HCT116 (cell line): ENCODE data around the gene SIGLEC7. TPM values are rescaled to one million over a fixed set of nuclear protein-coding genes. Genes with fewer than 3 reads are reported as not detected.

ENCODE experiments used
- ATAC-seq: fragments of 200-7000 bp; cut with Tn5 transposase; 2 replicates; pipeline ENCODE4 v1.9.1; 2020; ENCODE audit warnings: mild to moderate bottlenecking, moderate library complexity
- BruUV-seq: library from RNA; stranded (reverse); fragments of 400-500 nt; replicated peaks from 2 replicates; lab custom pipeline; 2021; lab: Mats Ljungman, UMichigan
- CTCF ChIA-PET: fragments of 300-600 bp; sonication (Branson Sonifier 250); formaldehyde crosslinking; loops from one replicate; lab custom pipeline; 2021; ENCODE audit warnings: antibody characterized with exemption; lab: Charles Lee
- POLR2A ChIA-PET: fragments of 300-600, 350-600 bp; sonication (Branson Sonifier 250); formaldehyde crosslinking; loops from one replicate; lab custom pipeline; 2021; ENCODE audit warnings: antibody characterized with exemption; lab: Charles Lee
- RAD21 ChIA-PET, 2 experiments: fragments of 300-600 bp; sonication (Branson Sonifier 250); formaldehyde crosslinking; loops; one replicate each; lab custom pipeline; 2023; ENCODE audit warnings: low total read pairs in 2 of 2; ENCODE audit not compliant: uncharacterized antibody in 2 of 2, unreplicated experiment in 2 of 2, low non-redundant PET in 1 of 2; lab: Charles Lee
- DNase-seq: peaks from one replicate; pipeline ENCODE4 v3.0.0-alpha.2; 2010; ENCODE audit warnings: low read depth, low spot score
- H2AFZ ChIP-seq: fragments of 200-600 bp; shearing (Covaris generic), sonication (generic); 2 replicates; pipeline ENCODE4 v1.6.1; 2017; ENCODE audit warnings: low read depth, mixed run types, mixed read lengths, antibody characterized with exemption, low read length; ENCODE audit not compliant: poor library complexity, severe bottlenecking
- H3K27ac ChIP-seq: 2 replicates; pipeline ENCODE4 v1.5.1; 2012; ENCODE audit warnings: low read depth, low read length
- H3K27me3 ChIP-seq: fragments of 200-600 bp; sonication (generic); 2 replicates; pipeline ENCODE4 v1.6.1; 2016; ENCODE audit warnings: mixed run types, low read length, mixed read lengths; ENCODE audit not compliant: insufficient read depth
- H3K36me3 ChIP-seq, 2 experiments: fragments of 200-500 bp in 1 of 2; fragments of 200-600 bp in 1 of 2; sonication (Bioruptor generic) in 1 of 2; sonication (generic) in 1 of 2; 2 replicates each; pipeline versions ENCODE4 v1.5.1 to v1.6.1; 2014 to 2016; ENCODE audit warnings: low read length in 2 of 2, inconsistent platforms in 1 of 2, mixed read lengths in 1 of 2, mixed run types in 1 of 2; ENCODE audit not compliant: insufficient read depth in 2 of 2, control insufficient read depth in 1 of 2
- H3K4me1 ChIP-seq, 2 experiments: fragments of 200-600 bp in 1 of 2; sonication (generic) in 1 of 2; 2 replicates each; pipeline versions ENCODE4 v1.5.1 to v1.6.1; 2012 to 2017; ENCODE audit warnings: low read length in 2 of 2, inconsistent platforms in 1 of 2, mild to moderate bottlenecking in 1 of 2, mixed read lengths in 1 of 2, mixed run types in 1 of 2, moderate library complexity in 1 of 2; ENCODE audit not compliant: insufficient read depth in 2 of 2, control insufficient read depth in 1 of 2
- H3K4me2 ChIP-seq: fragments of 200-600 bp; sonication (generic); 2 replicates; pipeline ENCODE4 v1.6.1; 2017; ENCODE audit warnings: mixed run types, low read length, mixed read lengths
- H3K4me3 ChIP-seq, 2 experiments: fragments of 200-600 bp in 1 of 2; sonication (generic) in 1 of 2; replicated peaks in 1 of 2; 2 replicates each; pipeline ENCODE4 v1.5.1; 2011 to 2016; ENCODE audit warnings: low read length in 2 of 2, control low read depth in 1 of 2, low read depth in 1 of 2, mild to moderate bottlenecking in 1 of 2, mixed read lengths in 1 of 2, mixed run types in 1 of 2
- H3K79me2 ChIP-seq: fragments of 200-600 bp; sonication (generic); 2 replicates; pipeline ENCODE4 v1.6.1; 2017; ENCODE audit warnings: mild to moderate bottlenecking, mixed run types, low read length, moderate library complexity, mixed read lengths; ENCODE audit not compliant: insufficient read depth
- H3K9ac ChIP-seq: fragments of 200-600 bp; sonication (generic); 2 replicates; pipeline ENCODE4 v1.6.1; 2016; ENCODE audit warnings: low read length, mixed read lengths
- H3K9me2 ChIP-seq: fragments of 200-600 bp; sonication (generic), shearing (Covaris generic); 2 replicates; pipeline ENCODE4 v1.6.1; 2017; ENCODE audit warnings: mixed run types, mild to moderate bottlenecking, moderate library complexity; ENCODE audit not compliant: insufficient read depth
- H3K9me3 ChIP-seq, 2 experiments: fragments of 200-500 bp in 1 of 2; fragments of 200-600 bp in 1 of 2; sonication (Bioruptor generic) in 1 of 2; sonication (generic) in 1 of 2; 2 replicates each; pipeline ENCODE4 v1.6.1; 2014 to 2017; ENCODE audit warnings: low read length in 2 of 2, mixed read lengths in 2 of 2, inconsistent platforms in 1 of 2, low read depth in 1 of 2, mild to moderate bottlenecking in 1 of 2, mixed run types in 1 of 2, moderate library complexity in 1 of 2; ENCODE audit not compliant: control insufficient read depth in 1 of 2, insufficient read depth in 1 of 2
- H4K20me1 ChIP-seq: fragments of 200-600 bp; sonication (generic), shearing (Covaris generic); 2 replicates; pipeline ENCODE4 v1.6.1; 2017; ENCODE audit warnings: mixed run types, mild to moderate bottlenecking, moderate library complexity; ENCODE audit not compliant: insufficient read depth
- CBX3 ChIP-seq: IDR thresholded peaks from 2 replicates; pipeline ENCODE4 v1.6.1; 2012; ENCODE audit warnings: low read depth
- CEBPB ChIP-seq: IDR thresholded peaks from 2 replicates; pipeline ENCODE4 v1.6.1; 2012; ENCODE audit warnings: low read depth
- EGR1 ChIP-seq: IDR thresholded peaks from 2 replicates; pipeline ENCODE4 v1.6.1; 2012; ENCODE audit warnings: low read depth
- ELF1 ChIP-seq: IDR thresholded peaks from 2 replicates; pipeline ENCODE4 v1.6.1; 2012; ENCODE audit warnings: low read depth, borderline replicate concordance
- EZH2 ChIP-seq: fragments of 200-600 bp; sonication (generic); IDR thresholded peaks from 2 replicates; pipeline ENCODE4 v1.6.1; 2017; ENCODE audit warnings: antibody characterized with exemption, mixed run types
- EZH2phosphoT487 ChIP-seq: fragments of 200-600 bp; IDR thresholded peaks from 2 replicates; pipeline ENCODE4 v1.6.1; 2018; ENCODE audit warnings: antibody characterized with exemption, borderline replicate concordance
- JUND ChIP-seq: IDR thresholded peaks from 2 replicates; pipeline ENCODE4 v1.6.1; 2012
- RAD21 ChIP-seq: IDR thresholded peaks from 2 replicates; pipeline ENCODE4 v1.6.1; 2012; ENCODE audit warnings: low read depth, mild to moderate bottlenecking
- SIN3A ChIP-seq: IDR thresholded peaks from 2 replicates; pipeline ENCODE4 v1.6.1; 2012; ENCODE audit warnings: low read depth
- SP1 ChIP-seq: IDR thresholded peaks from 2 replicates; pipeline ENCODE4 v1.6.1; 2012; ENCODE audit warnings: low read depth
- SRF ChIP-seq: IDR thresholded peaks from 2 replicates; pipeline ENCODE4 v1.6.1; 2012; ENCODE audit warnings: low read depth
- TCF7L2 ChIP-seq: IDR thresholded peaks from 2 replicates; pipeline ENCODE4 v1.7.0; 2011; ENCODE audit warnings: borderline replicate concordance, inconsistent platforms; ENCODE audit not compliant: insufficient read depth, insufficient read length; ENCODE audit errors: extremely low read depth
- ZFX ChIP-seq: fragments of 450-650 bp; IDR thresholded peaks from 2 replicates; pipeline ENCODE4 v1.6.1; 2017
- ZNF274 ChIP-seq: fragments of 200-500 bp; sonication (Bioruptor generic); IDR thresholded peaks from 2 replicates; pipeline ENCODE4 v1.6.1; 2014; ENCODE audit warnings: mild to moderate bottlenecking, low read depth, low read length, inconsistent platforms
- intact Hi-C: fragments of 100-400 bp; cut with micrococcal nuclease; formaldehyde crosslinking; loops from 2 replicates; pipeline ENCODE4 v1.10.0; 2022
- total RNA-seq: library from RNA; stranded (reverse); gene quantifications from one replicate; pipeline ENCODE4 v1.2.1, GENCODE V29; 2021; ENCODE audit not compliant: unreplicated experiment
- TF ChIP-seq, protein P1 (sequence below): IDR thresholded peaks from 2 replicates; pipeline ENCODE4 v1.6.1; 2012; ENCODE audit warnings: low read depth
- TF ChIP-seq, protein P2 (sequence below): IDR thresholded peaks from 2 replicates; pipeline ENCODE4 v1.6.1; 2012
- TF ChIP-seq, protein P3 (sequence below), 3 experiments: fragments of 200-600 bp in 1 of 3; sonication (generic) in 1 of 3; IDR thresholded peaks in 2 of 3; conservative IDR thresholded peaks in 1 of 3; 2 replicates each; pipeline ENCODE4 v1.5.1; 2012 to 2017; ENCODE audit warnings: low read depth in 2 of 3, low read length in 2 of 3, antibody characterized with exemption in 1 of 3, borderline replicate concordance in 1 of 3, control low read depth in 1 of 3, mild to moderate bottlenecking in 1 of 3, mixed read lengths in 1 of 3, mixed run types in 1 of 3, moderate library complexity in 1 of 3; ENCODE audit not compliant: insufficient read depth in 1 of 3
- TF ChIP-seq, protein P4 (sequence below): IDR thresholded peaks from 2 replicates; pipeline ENCODE4 v1.6.1; 2012

Gene SIGLEC7
- total RNA-seq, 1 experiment from 2014 or later = not detected

DNA sequence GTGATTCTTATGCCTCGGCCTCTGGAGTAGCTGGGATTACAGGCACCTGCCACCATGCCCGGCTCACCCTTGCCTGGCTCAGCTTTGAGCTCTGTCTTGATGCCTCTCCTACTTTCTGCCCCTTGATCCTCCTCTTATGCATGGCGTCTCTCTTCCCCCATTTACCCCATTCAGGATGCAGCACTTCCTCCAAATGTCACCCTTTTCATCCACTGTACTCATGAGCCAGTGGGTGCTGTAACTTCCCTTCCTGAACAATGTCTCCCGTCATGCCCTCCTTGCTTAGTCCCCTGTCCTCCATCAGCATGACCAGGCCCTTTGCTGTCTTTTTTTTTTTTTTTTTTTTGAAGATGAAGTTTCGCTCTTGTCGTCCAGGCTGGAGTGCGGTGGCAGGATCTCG lies 20.8 kb upstream of the SIGLEC7 start:
- CTCF ChIA-PET = no interaction called here
- Histone ChIP-seq H3K36me3 (no peaks in the 10 kb centered on the region), H4K20me1 (no peaks in the 10 kb centered on the region), H3K4me1 (peaks cover 0 to 8% of the 10 kb centered on the region in 2 experiments; a peak in 1 of 4 replicates), H3K9me3 (no peaks in the 10 kb centered on the region), H3K4me2 (no peak overlapping the region), H3K9ac (no peak overlapping the region), H3K9me2 (no peaks in the 10 kb centered on the region), H3K4me3 (no peak overlapping the region), H3K79me2 (no peaks in the 10 kb centered on the region), H3K27me3 (no peaks in the 10 kb centered on the region), H3K27ac (no peak overlapping the region), H2AFZ (no peak overlapping the region)
- BruUV-seq = no TSS peak
- ATAC-seq (no peak), DNase-seq (no peak)
- POLR2A ChIA-PET = no interaction called here
- intact Hi-C loops = no loop called here
- RAD21 ChIA-PET = no interaction called here
- no peak for TF ChIP-seq CBX3
- no peak for TF ChIP-seq EZH2
- no peak for TF ChIP-seq SRF
- no peak for TF ChIP-seq ELF1
- no peak for TF ChIP-seq SP1
- TF ChIP-seq, protein P1, sequence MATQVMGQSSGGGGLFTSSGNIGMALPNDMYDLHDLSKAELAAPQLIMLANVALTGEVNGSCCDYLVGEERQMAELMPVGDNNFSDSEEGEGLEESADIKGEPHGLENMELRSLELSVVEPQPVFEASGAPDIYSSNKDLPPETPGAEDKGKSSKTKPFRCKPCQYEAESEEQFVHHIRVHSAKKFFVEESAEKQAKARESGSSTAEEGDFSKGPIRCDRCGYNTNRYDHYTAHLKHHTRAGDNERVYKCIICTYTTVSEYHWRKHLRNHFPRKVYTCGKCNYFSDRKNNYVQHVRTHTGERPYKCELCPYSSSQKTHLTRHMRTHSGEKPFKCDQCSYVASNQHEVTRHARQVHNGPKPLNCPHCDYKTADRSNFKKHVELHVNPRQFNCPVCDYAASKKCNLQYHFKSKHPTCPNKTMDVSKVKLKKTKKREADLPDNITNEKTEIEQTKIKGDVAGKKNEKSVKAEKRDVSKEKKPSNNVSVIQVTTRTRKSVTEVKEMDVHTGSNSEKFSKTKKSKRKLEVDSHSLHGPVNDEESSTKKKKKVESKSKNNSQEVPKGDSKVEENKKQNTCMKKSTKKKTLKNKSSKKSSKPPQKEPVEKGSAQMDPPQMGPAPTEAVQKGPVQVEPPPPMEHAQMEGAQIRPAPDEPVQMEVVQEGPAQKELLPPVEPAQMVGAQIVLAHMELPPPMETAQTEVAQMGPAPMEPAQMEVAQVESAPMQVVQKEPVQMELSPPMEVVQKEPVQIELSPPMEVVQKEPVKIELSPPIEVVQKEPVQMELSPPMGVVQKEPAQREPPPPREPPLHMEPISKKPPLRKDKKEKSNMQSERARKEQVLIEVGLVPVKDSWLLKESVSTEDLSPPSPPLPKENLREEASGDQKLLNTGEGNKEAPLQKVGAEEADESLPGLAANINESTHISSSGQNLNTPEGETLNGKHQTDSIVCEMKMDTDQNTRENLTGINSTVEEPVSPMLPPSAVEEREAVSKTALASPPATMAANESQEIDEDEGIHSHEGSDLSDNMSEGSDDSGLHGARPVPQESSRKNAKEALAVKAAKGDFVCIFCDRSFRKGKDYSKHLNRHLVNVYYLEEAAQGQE = no peak
- TF ChIP-seq ZFX = no peak
- TF ChIP-seq RAD21 = no peak
- no peak for TF ChIP-seq JUND
- TF ChIP-seq, protein P2, sequence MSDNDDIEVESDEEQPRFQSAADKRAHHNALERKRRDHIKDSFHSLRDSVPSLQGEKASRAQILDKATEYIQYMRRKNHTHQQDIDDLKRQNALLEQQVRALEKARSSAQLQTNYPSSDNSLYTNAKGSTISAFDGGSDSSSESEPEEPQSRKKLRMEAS = no peak
- TF ChIP-seq CEBPB = no peak
- TF ChIP-seq TCF7L2 = no peak
- TF ChIP-seq, protein P3, sequence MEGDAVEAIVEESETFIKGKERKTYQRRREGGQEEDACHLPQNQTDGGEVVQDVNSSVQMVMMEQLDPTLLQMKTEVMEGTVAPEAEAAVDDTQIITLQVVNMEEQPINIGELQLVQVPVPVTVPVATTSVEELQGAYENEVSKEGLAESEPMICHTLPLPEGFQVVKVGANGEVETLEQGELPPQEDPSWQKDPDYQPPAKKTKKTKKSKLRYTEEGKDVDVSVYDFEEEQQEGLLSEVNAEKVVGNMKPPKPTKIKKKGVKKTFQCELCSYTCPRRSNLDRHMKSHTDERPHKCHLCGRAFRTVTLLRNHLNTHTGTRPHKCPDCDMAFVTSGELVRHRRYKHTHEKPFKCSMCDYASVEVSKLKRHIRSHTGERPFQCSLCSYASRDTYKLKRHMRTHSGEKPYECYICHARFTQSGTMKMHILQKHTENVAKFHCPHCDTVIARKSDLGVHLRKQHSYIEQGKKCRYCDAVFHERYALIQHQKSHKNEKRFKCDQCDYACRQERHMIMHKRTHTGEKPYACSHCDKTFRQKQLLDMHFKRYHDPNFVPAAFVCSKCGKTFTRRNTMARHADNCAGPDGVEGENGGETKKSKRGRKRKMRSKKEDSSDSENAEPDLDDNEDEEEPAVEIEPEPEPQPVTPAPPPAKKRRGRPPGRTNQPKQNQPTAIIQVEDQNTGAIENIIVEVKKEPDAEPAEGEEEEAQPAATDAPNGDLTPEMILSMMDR (IDR thresholded peaks at IDR 0.05 in 2 of 3, conservative IDR thresholded peaks at IDR 0.05 in 1 of 3; ENCODE audit: borderline replicate concordance in 1 of 3, insufficient read depth in 1 of 3, low read depth in 2 of 3, low read length in 2 of 3) = no peak
- no peak for TF ChIP-seq SIN3A
- TF ChIP-seq EGR1 = no peak
- TF ChIP-seq, protein P4, sequence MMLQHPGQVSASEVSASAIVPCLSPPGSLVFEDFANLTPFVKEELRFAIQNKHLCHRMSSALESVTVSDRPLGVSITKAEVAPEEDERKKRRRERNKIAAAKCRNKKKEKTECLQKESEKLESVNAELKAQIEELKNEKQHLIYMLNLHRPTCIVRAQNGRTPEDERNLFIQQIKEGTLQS = no peak
- no peak for TF ChIP-seq EZH2phosphoT487
- TF ChIP-seq ZNF274 = no peak
